ENCODE data around the gene OTX1. TPM values are rescaled to one million over a fixed set of nuclear protein-coding genes. Genes with fewer than 3 reads are reported as not detected.

OTX1 gene
- total and polyA plus RNA-seq, 2 experiments from 2014 or later = not detected

- no peak overlapping the region for H2AFZ ChIP-seq
- 3 to 4% methylated on average over 1 of the region's 1 CpG for WGBS, 2 experiments (ENCODE audit: low coverage in 1 of 2, low lambda C conversion rate in 2 of 2, missing lambda C conversion rate in 2 of 2)
- no peak overlapping the region for H3K27ac ChIP-seq
- H3K79me2 ChIP-seq (ENCODE audit: insufficient read depth) = no peaks in the 10 kb centered on the region
- no peaks in the 10 kb centered on the region for H3F3A ChIP-seq (ENCODE audit: insufficient read depth)
- peaks cover 15% of the 10 kb centered on the region; the same call in 1 of the 2 replicates for H3K27me3 ChIP-seq (replicated peaks; ENCODE audit: insufficient read depth)
- H3K4me3 ChIP-seq = no peak overlapping the region
- no peak for DNase-seq
- H3K9ac ChIP-seq = no peak overlapping the region
- no peaks in the 10 kb centered on the region for H3K9me2 ChIP-seq (ENCODE audit: insufficient read depth)
- no peaks in the 10 kb centered on the region for H4K20me1 ChIP-seq (ENCODE audit: insufficient read depth)
- H3K36me3 ChIP-seq (ENCODE audit: low read depth) = no peaks in the 10 kb centered on the region
- no peaks in the 10 kb centered on the region for H3K4me1 ChIP-seq (ENCODE audit: insufficient read depth)
- in situ Hi-C loops (cut with MboI) = no loop called here
- no peaks in the 10 kb centered on the region for H3K9me3 ChIP-seq (ENCODE audit: low read depth)
- H3K4me2 ChIP-seq (ENCODE audit: unreplicated experiment) = no peak overlapping the region
- TF ChIP-seq EZH2phosphoT487 (IDR thresholded peaks at IDR 0.05; ENCODE audit: insufficient read depth, low read depth) = no peak
- no peak for TF ChIP-seq EZH2 (IDR thresholded peaks at IDR 0.05; ENCODE audit: insufficient read depth, poor library complexity, severe bottlenecking)
These were observed 36.1 kb downstream of the OTX1 start for GRCh38 chr2:63086687-63087086.

GRCh38 chr2:63092401-63092800 is 41.8 kb downstream of the OTX1 start:
- WGBS, 2 experiments (ENCODE audit: low coverage in 1 of 2, low lambda C conversion rate in 2 of 2, missing lambda C conversion rate in 2 of 2) = 67 to 71% methylated on average over 1 of the region's 1 CpG
- Histone ChIP-seq H3F3A (ENCODE audit: insufficient read depth) (no peaks in the 10 kb centered on the region), H4K20me1 (ENCODE audit: insufficient read depth) (no peaks in the 10 kb centered on the region), H3K9me3 (ENCODE audit: low read depth) (no peaks in the 10 kb centered on the region), H3K27me3 (replicated peaks; ENCODE audit: insufficient read depth) (0 out of 2 replicates have a peak, but pooled peaks cover 6% of the 10 kb centered on the region), H3K9me2 (ENCODE audit: insufficient read depth) (no peaks in the 10 kb centered on the region), H2AFZ (no peak overlapping the region), H3K4me1 (ENCODE audit: insufficient read depth) (no peaks in the 10 kb centered on the region), H3K79me2 (ENCODE audit: insufficient read depth) (no peaks in the 10 kb centered on the region), H3K4me3 (no peak overlapping the region), H3K36me3 (ENCODE audit: low read depth) (no peaks in the 10 kb centered on the region), H3K9ac (no peak overlapping the region), H3K4me2 (ENCODE audit: unreplicated experiment) (no peak overlapping the region), H3K27ac (no peak overlapping the region)
- DNase-seq = no peak
- TF ChIP-seq EZH2phosphoT487 (IDR thresholded peaks at IDR 0.05; ENCODE audit: insufficient read depth, low read depth) (no peak), EZH2 (IDR thresholded peaks at IDR 0.05; ENCODE audit: insufficient read depth, poor library complexity, severe bottlenecking) (no peak)
- in situ Hi-C loops (cut with MboI) = no loop called here

- Histone ChIP-seq H3K79me2 (ENCODE audit: insufficient read depth) (no peaks in the 10 kb centered on the region), H4K20me1 (ENCODE audit: insufficient read depth) (no peaks in the 10 kb centered on the region), H3K4me3 (no peak overlapping the region), H3K27me3 (replicated peaks; ENCODE audit: insufficient read depth) (0 out of 2 replicates have a peak, but pooled peaks cover 6% of the 10 kb centered on the region), H3K4me2 (ENCODE audit: unreplicated experiment) (no peak overlapping the region), H3K4me1 (ENCODE audit: insufficient read depth) (no peaks in the 10 kb centered on the region), H3K36me3 (ENCODE audit: low read depth) (no peaks in the 10 kb centered on the region), H3K9ac (no peak overlapping the region), H3K27ac (no peak overlapping the region), H3K9me2 (ENCODE audit: insufficient read depth) (no peaks in the 10 kb centered on the region), H2AFZ (no peak overlapping the region), H3K9me3 (ENCODE audit: low read depth) (no peaks in the 10 kb centered on the region), H3F3A (ENCODE audit: insufficient read depth) (no peaks in the 10 kb centered on the region)
- DNase-seq = no peak
- no peak for TF ChIP-seq EZH2 (IDR thresholded peaks at IDR 0.05; ENCODE audit: insufficient read depth, poor library complexity, severe bottlenecking)
- TF ChIP-seq EZH2phosphoT487 (IDR thresholded peaks at IDR 0.05; ENCODE audit: insufficient read depth, low read depth) = no peak
- in situ Hi-C loops (cut with MboI) = no loop called here
- 23 to 26% methylated on average over 1 of the region's 1 CpG for WGBS, 2 experiments (ENCODE audit: low coverage in 1 of 2, low lambda C conversion rate in 2 of 2, missing lambda C conversion rate in 2 of 2)
These were observed 42.2 kb downstream of the OTX1 start for GRCh38 chr2:63092857-63093256.

GRCh38 chr2:63093502-63093901 is 42.9 kb downstream of the OTX1 start:
- H3K27me3 ChIP-seq (replicated peaks; ENCODE audit: insufficient read depth) = 0 out of 2 replicates have a peak, but pooled peaks cover 6% of the 10 kb centered on the region
- no peak overlapping the region for H2AFZ ChIP-seq
- no peak overlapping the region for H3K4me2 ChIP-seq (ENCODE audit: unreplicated experiment)
- H4K20me1 ChIP-seq (ENCODE audit: insufficient read depth) = no peaks in the 10 kb centered on the region
- H3K27ac ChIP-seq = no peak overlapping the region
- H3K4me3 ChIP-seq = no peak overlapping the region
- H3K9me3 ChIP-seq (ENCODE audit: low read depth) = no peaks in the 10 kb centered on the region
- H3K4me1 ChIP-seq (ENCODE audit: insufficient read depth) = no peaks in the 10 kb centered on the region
- 64% methylated on average over 1 of the region's 1 CpG for WGBS, 2 experiments (ENCODE audit: low coverage in 1 of 2, low lambda C conversion rate in 2 of 2, missing lambda C conversion rate in 2 of 2)
- in situ Hi-C loops (cut with MboI) = no loop called here
- no peak overlapping the region for H3K9ac ChIP-seq
- H3K36me3 ChIP-seq (ENCODE audit: low read depth) = no peaks in the 10 kb centered on the region
- no peaks in the 10 kb centered on the region for H3K79me2 ChIP-seq (ENCODE audit: insufficient read depth)
- no peak for DNase-seq
- no peaks in the 10 kb centered on the region for H3K9me2 ChIP-seq (ENCODE audit: insufficient read depth)
- TF ChIP-seq EZH2phosphoT487 (IDR thresholded peaks at IDR 0.05; ENCODE audit: insufficient read depth, low read depth) (no peak), EZH2 (IDR thresholded peaks at IDR 0.05; ENCODE audit: insufficient read depth, poor library complexity, severe bottlenecking) (no peak)
- no peaks in the 10 kb centered on the region for H3F3A ChIP-seq (ENCODE audit: insufficient read depth)

- 3 to 6% methylated on average over 1 of the region's 1 CpG for WGBS, 2 experiments (ENCODE audit: low coverage in 1 of 2, low lambda C conversion rate in 2 of 2, missing lambda C conversion rate in 2 of 2)
- Histone ChIP-seq H3K79me2 (ENCODE audit: insufficient read depth) (no peaks in the 10 kb centered on the region), H3K27ac (no peak overlapping the region), H3K4me2 (ENCODE audit: unreplicated experiment) (no peak overlapping the region), H2AFZ (no peak overlapping the region), H4K20me1 (ENCODE audit: insufficient read depth) (no peaks in the 10 kb centered on the region), H3F3A (ENCODE audit: insufficient read depth) (no peaks in the 10 kb centered on the region), H3K27me3 (replicated peaks; ENCODE audit: insufficient read depth) (0 out of 2 replicates have a peak, but pooled peaks cover 6% of the 10 kb centered on the region), H3K4me3 (no peak overlapping the region), H3K9me3 (ENCODE audit: low read depth) (no peaks in the 10 kb centered on the region), H3K4me1 (ENCODE audit: insufficient read depth) (no peaks in the 10 kb centered on the region), H3K9me2 (ENCODE audit: insufficient read depth) (no peaks in the 10 kb centered on the region), H3K36me3 (ENCODE audit: low read depth) (no peaks in the 10 kb centered on the region), H3K9ac (no peak overlapping the region)
- TF ChIP-seq EZH2 (IDR thresholded peaks at IDR 0.05; ENCODE audit: insufficient read depth, poor library complexity, severe bottlenecking) (no peak), EZH2phosphoT487 (IDR thresholded peaks at IDR 0.05; ENCODE audit: insufficient read depth, low read depth) (no peak)
- in situ Hi-C loops (cut with MboI) = no loop called here
- no peak for DNase-seq
These were observed 45.9 kb downstream of the OTX1 start for GRCh38 chr2:63096491-63096890.

Measured in GM23248 (cell line).